ENCODE results near the gene RHOXF2B. TPM values are rescaled to one million over a fixed set of nuclear protein-coding genes. Genes with fewer than 3 reads are reported as not detected.
"Not testable (repeated sequence)": the region's sequence is repeated elsewhere in the genome, so short reads cannot be mapped to it uniquely, and the experiment has no call there.

RHOXF2B gene
- under 1 TPM in 1 of 4 donors, not detected in 3; 0.13 TPM for total RNA-seq

DNA sequence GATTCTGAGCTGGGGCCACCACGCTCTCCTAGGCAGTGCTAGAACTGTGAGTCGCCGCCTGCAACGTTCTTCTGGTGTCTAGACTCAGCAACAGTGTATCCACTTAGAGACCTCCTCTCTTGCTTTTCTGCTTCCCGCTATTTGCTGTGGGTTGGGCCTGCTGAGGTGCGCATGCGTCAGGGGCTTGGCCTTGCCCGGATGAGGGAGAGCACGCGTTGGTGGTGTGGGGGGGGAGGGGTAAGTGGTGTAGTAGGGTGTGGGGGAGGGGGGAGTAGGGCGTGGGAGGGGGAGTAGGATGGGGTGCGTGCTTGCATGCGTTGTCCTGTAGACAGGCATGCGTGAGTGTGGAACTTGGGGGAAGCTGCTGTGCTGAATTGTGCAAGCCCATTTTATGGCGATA is at the start of gene RHOXF2B:
RHOXF2B (minus strand) TSS at position 101 of the 400 bp plus-strand sequence. CDS start 138 bp downstream, outside the sequence.
- H3K27ac ChIP-seq; H3K36me3 ChIP-seq; DNase-seq; H3K4me1 ChIP-seq; H3K4me3 ChIP-seq (replicated peaks in 1 of 3); H3K27me3 ChIP-seq; H3K9me3 ChIP-seq; intact Hi-C loops (cut with DNase I): not testable (repeated sequence)
- WGBS, 2 donors = no CpG with 5 or more reads among the region's 15 CpGs

DNA sequence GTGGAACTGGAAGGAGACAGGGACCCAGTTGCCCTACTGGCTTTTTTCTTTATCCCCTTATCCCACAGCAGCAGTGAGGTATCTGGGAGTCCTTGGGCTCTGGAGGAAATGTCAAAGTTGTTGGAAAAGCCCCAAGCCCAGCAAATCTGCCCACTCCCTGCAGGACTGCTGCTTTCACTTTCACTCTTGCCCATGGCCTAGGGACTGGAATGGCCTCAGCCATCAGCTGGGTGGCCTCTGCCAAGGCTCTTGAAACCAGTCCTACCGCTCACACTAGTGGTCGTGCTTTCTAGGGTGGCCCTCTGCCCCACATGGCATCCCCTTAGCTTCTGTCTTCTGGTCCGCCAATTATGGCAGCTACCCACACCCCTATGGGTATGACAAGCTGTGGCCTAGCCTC is 48.0 kb upstream of the RHOXF2B start:
- peak in 1 of 2 donors; percentile 37 for DNase-seq
- intact Hi-C loops (cut with DNase I) = no loop called here
- H3K36me3 ChIP-seq = no peaks in the 10 kb centered on the region
- H3K9me3 ChIP-seq = no peaks in the 10 kb centered on the region
- H3K27ac ChIP-seq = no peak overlapping the region
- H3K4me1 ChIP-seq = no peaks in the 10 kb centered on the region
- 95 to 100% methylated on average over 1 to 3 of the region's 3 CpGs for WGBS, 2 donors
- no peak for TF ChIP-seq POLR2A (IDR thresholded peaks at IDR 0.05)
- TF ChIP-seq, protein P1, sequence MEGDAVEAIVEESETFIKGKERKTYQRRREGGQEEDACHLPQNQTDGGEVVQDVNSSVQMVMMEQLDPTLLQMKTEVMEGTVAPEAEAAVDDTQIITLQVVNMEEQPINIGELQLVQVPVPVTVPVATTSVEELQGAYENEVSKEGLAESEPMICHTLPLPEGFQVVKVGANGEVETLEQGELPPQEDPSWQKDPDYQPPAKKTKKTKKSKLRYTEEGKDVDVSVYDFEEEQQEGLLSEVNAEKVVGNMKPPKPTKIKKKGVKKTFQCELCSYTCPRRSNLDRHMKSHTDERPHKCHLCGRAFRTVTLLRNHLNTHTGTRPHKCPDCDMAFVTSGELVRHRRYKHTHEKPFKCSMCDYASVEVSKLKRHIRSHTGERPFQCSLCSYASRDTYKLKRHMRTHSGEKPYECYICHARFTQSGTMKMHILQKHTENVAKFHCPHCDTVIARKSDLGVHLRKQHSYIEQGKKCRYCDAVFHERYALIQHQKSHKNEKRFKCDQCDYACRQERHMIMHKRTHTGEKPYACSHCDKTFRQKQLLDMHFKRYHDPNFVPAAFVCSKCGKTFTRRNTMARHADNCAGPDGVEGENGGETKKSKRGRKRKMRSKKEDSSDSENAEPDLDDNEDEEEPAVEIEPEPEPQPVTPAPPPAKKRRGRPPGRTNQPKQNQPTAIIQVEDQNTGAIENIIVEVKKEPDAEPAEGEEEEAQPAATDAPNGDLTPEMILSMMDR (IDR thresholded peaks at IDR 0.05) = no peak
- no peaks in the 10 kb centered on the region for H3K27me3 ChIP-seq
- no peak overlapping the region for H3K4me3 ChIP-seq (replicated peaks in 1 of 3)

DNA sequence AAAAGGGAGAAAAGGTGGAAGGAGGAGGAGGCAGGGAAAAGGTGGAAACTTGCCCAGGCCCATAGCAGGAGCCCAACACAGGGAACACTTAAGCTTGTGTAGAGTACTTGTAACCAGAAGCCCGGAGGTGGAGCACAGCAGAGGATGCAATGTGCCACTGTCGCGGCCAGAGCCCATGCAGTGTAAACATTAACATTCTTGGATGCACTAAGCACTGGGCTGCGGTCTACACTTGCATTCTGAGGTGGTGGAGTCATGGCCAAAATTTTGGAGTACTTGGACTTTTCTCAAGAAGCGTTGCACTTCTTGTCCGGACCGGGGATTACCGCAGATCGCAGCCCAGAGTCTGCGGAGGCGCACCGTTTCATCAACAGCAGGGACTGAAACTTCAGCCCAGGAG is 42.7 kb upstream of the RHOXF2B start:
- intact Hi-C loops (cut with DNase I) = no loop called here

DNA sequence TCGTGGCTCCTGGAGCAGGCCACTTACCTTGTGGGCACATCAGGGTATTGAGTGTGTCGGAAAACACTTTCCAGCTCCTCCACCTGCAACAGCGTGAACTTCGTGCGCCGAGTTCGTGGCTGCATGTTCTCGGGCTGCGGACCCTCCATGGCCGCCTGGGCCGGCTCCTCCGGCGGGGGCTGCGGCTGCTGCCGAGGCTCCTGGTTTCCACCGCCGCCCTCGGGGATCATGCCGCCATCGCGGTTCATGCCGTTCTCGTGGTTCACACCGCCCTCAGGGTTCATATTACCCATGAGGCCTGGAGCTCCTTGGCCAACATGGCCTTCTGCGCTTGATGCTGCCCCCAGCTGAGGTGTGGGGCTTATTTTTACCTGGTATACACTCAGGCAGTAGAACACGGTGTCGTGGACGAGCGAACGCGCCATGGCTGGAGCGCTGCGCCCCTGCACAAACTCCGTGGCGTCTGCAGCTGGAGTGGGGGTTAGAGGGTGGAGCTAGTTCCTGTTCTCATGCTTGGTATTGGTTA is 38.0 kb upstream of the RHOXF2B start, which contains the start of gene RHOXF1:
RHOXF1 (minus strand) TSS at position 476 of the 526 bp plus-strand sequence; CDS start at position 425, 51 bp downstream.
- no peak for TF ChIP-seq POLR2A (IDR thresholded peaks at IDR 0.05)
- TF ChIP-seq, protein P1 (IDR thresholded peaks at IDR 0.05) = no peak
- WGBS, 2 donors = 94 to 97% methylated on average over 13 to 30 of the region's 35 CpGs
- no peaks in the 10 kb centered on the region for H3K9me3 ChIP-seq
- DNase-seq = no peak
- H3K36me3 ChIP-seq = no peaks in the 10 kb centered on the region
- H3K4me1 ChIP-seq = peaks cover 0 to 6% of the 10 kb centered on the region in 2 donors
- intact Hi-C loops (cut with DNase I) = no loop called here
- no peaks in the 10 kb centered on the region for H3K27me3 ChIP-seq
- H3K27ac ChIP-seq = no peak within 1 kb of the TSS
- H3K4me3 ChIP-seq (replicated peaks in 1 of 3) = no peak within 1 kb of the TSS

More for the DNA sequence above, 42.7 kb upstream of the RHOXF2B start:
- peak in 1 of 2 donors; percentile 9 for TF ChIP-seq POLR2A (IDR thresholded peaks at IDR 0.05)
- TF ChIP-seq, protein P1 (IDR thresholded peaks at IDR 0.05) = no peak
- Histone ChIP-seq H3K27ac (no peak overlapping the region), H3K9me3 (no peaks in the 10 kb centered on the region), H3K4me1 (peaks cover 0 to 6% of the 10 kb centered on the region in 2 donors), H3K27me3 (no peaks in the 10 kb centered on the region), H3K4me3 (replicated peaks in 1 of 3) (no peak overlapping the region), H3K36me3 (no peaks in the 10 kb centered on the region)
- 40 to 47% methylated on average over 3 to 12 of the region's 12 CpGs for WGBS, 2 donors
- peak; percentile 63 to 83 for DNase-seq

DNA sequence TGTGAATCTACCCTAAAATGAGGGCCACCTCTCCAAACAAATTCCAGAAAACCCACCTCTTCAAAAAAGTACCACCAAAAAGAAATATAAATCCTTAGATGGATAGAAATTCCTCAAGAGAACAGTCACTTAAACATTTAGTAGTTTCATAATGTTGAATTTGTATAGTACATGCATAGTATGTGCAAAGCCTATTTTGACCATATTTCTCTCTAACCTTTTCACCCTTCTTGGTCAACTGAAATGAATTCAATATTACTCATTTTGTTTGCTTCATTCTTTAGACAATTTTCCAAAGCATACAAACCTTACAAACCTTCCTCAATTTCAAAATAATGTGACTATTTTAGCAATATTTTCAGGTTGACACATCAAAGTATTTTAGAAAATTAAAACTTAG is 34.1 kb upstream of the RHOXF2B start:
- intact Hi-C loops (cut with DNase I) = no loop called here
- Histone ChIP-seq H3K4me3 (replicated peaks in 1 of 3) (no peak overlapping the region), H3K27ac (no peak overlapping the region), H3K9me3 (no peaks in the 10 kb centered on the region), H3K36me3 (no peaks in the 10 kb centered on the region), H3K27me3 (no peaks in the 10 kb centered on the region), H3K4me1 (no peaks in the 10 kb centered on the region)
- TF ChIP-seq POLR2A (IDR thresholded peaks at IDR 0.05) = no peak
- TF ChIP-seq, protein P1 (IDR thresholded peaks at IDR 0.05) = no peak
- DNase-seq = no peak

Data from thyroid gland (tissue), 4 donors.